K562 (cell line): ENCODE measurements around the gene ANKRD11. TPM values are rescaled to one million over a fixed set of nuclear protein-coding genes. Genes with fewer than 3 reads are reported as not detected.

ENCODE experiments used
- ATAC-seq: fragments of 200-7000 bp; cut with Tn5 transposase; 3 replicates; pipeline ENCODE4 v1.9.1; 2020; ENCODE audit warnings: moderate library complexity
- BruUV-seq: library from RNA; stranded (reverse); fragments of 400-500 nt; replicated peaks from 2 replicates; lab custom pipeline; 2021; lab: Mats Ljungman, UMichigan
- CTCF ChIA-PET: fragments of 300-600 bp; formaldehyde crosslinking; extraction: SDS; loops from one replicate; lab custom pipeline; 2021; ENCODE audit warnings: low intra/inter-chr PET ratio; lab: Yijun Ruan, JAX
- POLR2A ChIA-PET: fragments of 300-600, 350-650 bp; sonication (Branson Sonifier 250); formaldehyde crosslinking; extraction: SDS; loops from one replicate; lab custom pipeline; 2021; ENCODE audit warnings: antibody characterized with exemption, inconsistent platforms; lab: Yijun Ruan, JAX
- DNase-seq, 4 experiments: peaks; one replicate each; pipeline versions ENCODE4 v3.0.0 to v3.0.0-alpha.2; 2011 to 2018; ENCODE audit warnings: low spot score in 3 of 4, mixed read lengths in 3 of 4; ENCODE audit errors: extremely low read depth in 1 of 4
- FAIRE-seq: peaks from 2 replicates; lab custom pipeline; 2011; peaks lifted over from hg19 to GRCh38; lab: Jason Lieb, UNC
- H2AFZ ChIP-seq: 2 replicates; pipeline ENCODE4 v1.6.0; 2011; ENCODE audit warnings: low read depth, low read length, control low read depth, inconsistent platforms
- H3K27ac ChIP-seq: fragments of 200-600 bp; 3 replicates; pipeline ENCODE4 v1.8.0; 2011; ENCODE audit warnings: low read depth, mild to moderate bottlenecking, control low read depth, inconsistent platforms, low read length, moderate library complexity, mixed read lengths; ENCODE audit errors: extremely low read depth
- H3K27me3 ChIP-seq, 2 experiments: fragments of 300-600 bp in 1 of 2; 2 replicates in 1 of 2; 3 replicates in 1 of 2; pipeline versions ENCODE4 v1.6.0 to v1.8.0; 2011; ENCODE audit warnings: inconsistent platforms in 2 of 2, low read length in 2 of 2, mild to moderate bottlenecking in 1 of 2, mixed read lengths in 1 of 2, moderate library complexity in 1 of 2; ENCODE audit not compliant: control insufficient read depth in 2 of 2, insufficient read depth in 2 of 2
- H3K36me3 ChIP-seq: fragments of 300-600 bp; 3 replicates; pipeline ENCODE4 v1.8.0; 2011; ENCODE audit warnings: mild to moderate bottlenecking, low read length, inconsistent platforms; ENCODE audit not compliant: control insufficient read depth, insufficient read depth
- H3K4me1 ChIP-seq, 2 experiments: fragments of 200-600 bp in 1 of 2; replicated peaks in 1 of 2; 2 replicates in 1 of 2; 3 replicates in 1 of 2; pipeline versions ENCODE4 v1.5.1 to v1.8.0; 2011; ENCODE audit warnings: inconsistent platforms in 2 of 2, low read length in 2 of 2, mild to moderate bottlenecking in 1 of 2, mixed read lengths in 1 of 2, moderate library complexity in 1 of 2; ENCODE audit not compliant: control insufficient read depth in 2 of 2, insufficient read depth in 2 of 2
- H3K4me2 ChIP-seq: 2 replicates; pipeline ENCODE4 v1.6.1; 2011; ENCODE audit warnings: low read length, control low read depth, inconsistent platforms, mixed read lengths; ENCODE audit not compliant: insufficient read depth
- H3K4me3 ChIP-seq: fragments of 200-600 bp; sonication (generic), shearing (Covaris generic); 2 replicates; pipeline ENCODE4 v1.5.1; 2016; ENCODE audit warnings: control low read depth, inconsistent platforms
- H3K79me2 ChIP-seq: fragments of 200-600 bp; 3 replicates; pipeline ENCODE4 v1.8.0; 2011; ENCODE audit warnings: low read length, inconsistent platforms; ENCODE audit not compliant: control insufficient read depth, insufficient read depth
- H3K9ac ChIP-seq, 2 experiments: 2 replicates each; pipeline versions ENCODE4 v1.6.0 to v1.6.1; 2011; ENCODE audit warnings: low read depth in 2 of 2, low read length in 2 of 2, control low read depth in 1 of 2, inconsistent platforms in 1 of 2, mild to moderate bottlenecking in 1 of 2, mixed read lengths in 1 of 2; ENCODE audit not compliant: insufficient read depth in 1 of 2
- H3K9me1 ChIP-seq: one replicate; pipeline ENCODE4 v1.6.0; 2011; ENCODE audit warnings: inconsistent platforms, mild to moderate bottlenecking, low read length, moderate library complexity; ENCODE audit not compliant: control insufficient read depth, insufficient read depth
- H3K9me3 ChIP-seq: replicated peaks from 2 replicates; pipeline ENCODE4 v1.5.1; 2011; ENCODE audit warnings: low read depth, low read length, inconsistent platforms; ENCODE audit not compliant: control insufficient read depth, insufficient read depth
- H4K20me1 ChIP-seq: replicated peaks from 2 replicates; pipeline ENCODE4 v1.6.1; 2011; ENCODE audit warnings: low read length, inconsistent platforms, mixed read lengths; ENCODE audit not compliant: control insufficient read depth, insufficient read depth
- MCM5 ChIP-seq: fragments of 450-650 bp; IDR thresholded peaks from 2 replicates; pipeline ENCODE4 v1.6.1; 2016; ENCODE audit warnings: low read depth
- STAT5A ChIP-seq: IDR thresholded peaks from 2 replicates; pipeline ENCODE4 v1.6.1; 2012; ENCODE audit warnings: low read length, inconsistent platforms, borderline replicate concordance
- THAP12 ChIP-seq: fragments of 250-450 bp; sonication (Bioruptor Pico); IDR thresholded peaks from 2 replicates; pipeline ENCODE4 v1.9.0; 2021; ENCODE audit warnings: mild to moderate bottlenecking, inconsistent platforms
- WGBS: fragments of 100-300 bp; shearing (Covaris generic); methylation state at CpG from one replicate; pipeline ENCODE4 v1.1.6; 2016; ENCODE audit warnings: low coverage, mixed read lengths; ENCODE audit not compliant: insufficient coverage; ENCODE audit errors: missing lambda C conversion rate; 5-methylcytosine and 5-hydroxymethylcytosine counted together
- in situ Hi-C: fragments of 300-500 bp; cut with MboI; formaldehyde crosslinking; loops from 4 replicates; pipeline ENCODE4 v1.15.0; 2018; ENCODE audit warnings: inconsistent platforms, mixed read lengths
- intact Hi-C: fragments of 100-400 bp; cut with micrococcal nuclease; formaldehyde crosslinking; loops from 2 replicates; pipeline ENCODE4 v1.14.2; 2022
- polyA plus RNA-seq, 8 experiments: library from polyadenylated mRNA; depleted of rRNA in 4 of 8; stranded (reverse) in 5 of 8; unstranded in 3 of 8; fragments of >200 nt; fragmentation: Nextera tagmentation in 2 of 8; fragmentation: Illumina TruSeq in 1 of 8; extraction: Ambion mirVana in 2 of 8; extraction: Trizol in 1 of 8; gene quantifications; 2 replicates each; pipeline versions ENCODE4 v1.2.1 to v1.2.3, GENCODE V29; 2011 to 2014; ENCODE audit warnings: inconsistent platforms in 1 of 8, missing spikeins in 1 of 8
- total RNA-seq, 7 experiments: library from RNA; depleted of rRNA in 6 of 7; stranded (reverse); fragments of >200 nt in 6 of 7; fragmentation: Illumina TruSeq in 2 of 7; extraction: Trizol in 2 of 7; gene quantifications; 2 replicates each; pipeline versions ENCODE4 v1.2.1 to v1.2.3, GENCODE V29; 2011 to 2021; ENCODE audit warnings: low replicate concordance in 1 of 7

ANKRD11 gene
- total and polyA plus RNA-seq, 9 of the 15 experiments (the other 6 are each of a cell fraction or from before 2014, with no cell fraction given): 4.7 to 126 (median 31.7) TPM

- TF ChIP-seq THAP12 (CRISPR knock-in tag) (no peak), STAT5A (0 out of 2 replicates have a peak, but pooled peaks have one; percentile 3), MCM5 (no peak)
- Histone ChIP-seq H2AFZ (no peak overlapping the region), H3K79me2 (peaks cover 71% of the 10 kb centered on the region), H3K4me3 (no peak overlapping the region), H3K4me1 (peaks cover 0 to 34% of the 10 kb centered on the region in 2 experiments; a peak in 2 of 5 replicates), H3K4me2 (no peak overlapping the region), H3K27me3 (no peaks in the 10 kb centered on the region), H3K9ac (peak overlapping the region in 1 of 2 experiments; percentile 50; a peak in 2 of 4 replicates), H4K20me1 (peaks cover 14% of the 10 kb centered on the region), H3K9me1 (peaks cover 9% of the 10 kb centered on the region), H3K27ac (no peak overlapping the region), H3K9me3 (no peaks in the 10 kb centered on the region), H3K36me3 (peaks cover 67% of the 10 kb centered on the region; the same call in 2 of the 3 replicates)
- no peak for DNase-seq
- no peak for FAIRE-seq
- no peak for ATAC-seq
- in situ Hi-C loops (no loop called here), intact Hi-C loops (no loop called here)
- ChIA-PET CTCF (no interaction called here), POLR2A (interaction anchor here (0.8 to 1.9 kb wide), 4 partner anchors 10 to 163 kb away, joined by 4 to 14 read pairs (median 5); no protein-coding TSS in a partner anchor)
- 92% methylated on average over 8 of the region's 8 CpGs for WGBS
- BruUV-seq: no TSS peak
Observed at GRCh38 chr16:89303617-89304016, 186.7 kb downstream of the ANKRD11 start.
